Measurements from ENCODE around the gene TGFBI.

GRCh38 chr5:136081217-136081591 is 52.4 kb downstream of the TGFBI start:
- TF ChIP-seq GATA2 (IDR thresholded peaks at IDR 0.05; ENCODE audit: low read depth, low read length) (no peak), GATA3 (IDR thresholded peaks at IDR 0.05; ENCODE audit: low read depth, low read length) (no peak)

Data from SH-SY5Y (cell line).